ENCODE data around the gene NR1D1.

DNA sequence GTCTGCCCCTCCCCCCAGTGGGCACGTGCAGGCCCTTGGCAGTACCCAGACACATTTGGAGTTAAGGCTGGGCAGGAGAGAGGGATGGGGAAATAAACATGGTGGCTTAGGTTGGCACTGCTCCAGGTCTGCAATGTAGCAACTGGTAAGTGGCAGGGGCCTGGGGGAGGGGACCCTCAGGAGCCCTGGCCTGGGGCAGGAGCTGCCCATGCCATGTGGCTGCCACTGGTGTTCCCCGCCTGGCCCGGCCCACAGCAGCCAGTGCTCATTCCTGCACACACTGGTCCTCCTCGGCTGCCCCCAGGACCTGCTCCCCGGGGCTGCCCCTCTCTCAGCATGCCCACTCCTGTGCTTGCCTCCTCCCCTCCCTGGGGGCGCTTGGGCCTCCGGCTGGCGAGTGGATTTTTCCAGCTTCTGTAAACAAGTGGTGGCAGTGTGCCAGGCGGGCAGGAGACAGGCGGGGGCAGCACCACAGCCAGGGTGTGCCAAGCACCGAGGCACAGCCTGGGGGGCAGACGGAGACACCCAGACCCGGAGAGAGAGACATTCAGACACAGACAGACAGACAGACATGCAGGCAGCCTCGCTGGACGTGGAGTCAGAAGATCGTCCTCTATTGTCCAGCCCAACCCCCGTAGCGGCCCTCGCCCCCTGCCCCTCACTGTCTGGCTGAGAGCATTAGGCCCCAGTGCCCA is 28.2 kb downstream of the NR1D1 start:
- TF ChIP-seq, protein P1, sequence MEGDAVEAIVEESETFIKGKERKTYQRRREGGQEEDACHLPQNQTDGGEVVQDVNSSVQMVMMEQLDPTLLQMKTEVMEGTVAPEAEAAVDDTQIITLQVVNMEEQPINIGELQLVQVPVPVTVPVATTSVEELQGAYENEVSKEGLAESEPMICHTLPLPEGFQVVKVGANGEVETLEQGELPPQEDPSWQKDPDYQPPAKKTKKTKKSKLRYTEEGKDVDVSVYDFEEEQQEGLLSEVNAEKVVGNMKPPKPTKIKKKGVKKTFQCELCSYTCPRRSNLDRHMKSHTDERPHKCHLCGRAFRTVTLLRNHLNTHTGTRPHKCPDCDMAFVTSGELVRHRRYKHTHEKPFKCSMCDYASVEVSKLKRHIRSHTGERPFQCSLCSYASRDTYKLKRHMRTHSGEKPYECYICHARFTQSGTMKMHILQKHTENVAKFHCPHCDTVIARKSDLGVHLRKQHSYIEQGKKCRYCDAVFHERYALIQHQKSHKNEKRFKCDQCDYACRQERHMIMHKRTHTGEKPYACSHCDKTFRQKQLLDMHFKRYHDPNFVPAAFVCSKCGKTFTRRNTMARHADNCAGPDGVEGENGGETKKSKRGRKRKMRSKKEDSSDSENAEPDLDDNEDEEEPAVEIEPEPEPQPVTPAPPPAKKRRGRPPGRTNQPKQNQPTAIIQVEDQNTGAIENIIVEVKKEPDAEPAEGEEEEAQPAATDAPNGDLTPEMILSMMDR (IDR thresholded peaks at IDR 0.05), result no peak
- TF ChIP-seq POLR2A (IDR thresholded peaks at IDR 0.05), result no peak

All from body of pancreas (tissue), 4 donors.